GM23338 (cell line): ENCODE results near the gene CTU2. TPM values are rescaled to one million over a fixed set of nuclear protein-coding genes. Genes with fewer than 3 reads are reported as not detected.

Experiments used
- ATAC-seq: fragments of 200-7000 bp; cut with Tn5 transposase; 3 replicates; pipeline ENCODE4 v1.9.1; 2020
- DNase-seq: peaks from one replicate; pipeline ENCODE4 v3.0.0-alpha.2; 2015; ENCODE audit warnings: low spot score
- H2AFZ ChIP-seq: fragments of 200-600 bp; sonication (generic); 2 replicates; pipeline ENCODE4 v1.8.0; 2016; ENCODE audit warnings: antibody characterized with exemption, mild to moderate bottlenecking, moderate library complexity
- H3F3A ChIP-seq: fragments of 200-600 bp; sonication (generic); replicated peaks from 2 replicates; pipeline ENCODE4 v1.8.0; 2017; ENCODE audit warnings: antibody characterized with exemption, mixed run types, low read depth
- H3K27ac ChIP-seq: fragments of 200-600 bp; sonication (generic); 2 replicates; pipeline ENCODE4 v1.6.1; 2016; ENCODE audit warnings: low read depth
- H3K27me3 ChIP-seq: fragments of 200-600 bp; sonication (generic); 2 replicates; pipeline ENCODE4 v1.8.0; 2016; ENCODE audit warnings: mild to moderate bottlenecking, mixed run types, moderate library complexity; ENCODE audit not compliant: insufficient read depth
- H3K36me3 ChIP-seq: fragments of 200-600 bp; sonication (generic); 2 replicates; pipeline ENCODE4 v1.8.0; 2016; ENCODE audit warnings: mild to moderate bottlenecking; ENCODE audit not compliant: insufficient read depth
- H3K4me1 ChIP-seq: fragments of 200-600 bp; sonication (generic); 2 replicates; pipeline ENCODE4 v1.8.0; 2016; ENCODE audit warnings: mild to moderate bottlenecking, moderate library complexity; ENCODE audit not compliant: insufficient read depth
- H3K4me2 ChIP-seq: fragments of 200-600 bp; sonication (generic); 2 replicates; pipeline ENCODE4 v1.7.1; 2017; ENCODE audit warnings: mixed run types
- H3K4me3 ChIP-seq: fragments of 200-600 bp; sonication (generic); 2 replicates; pipeline ENCODE4 v1.6.1; 2016; ENCODE audit warnings: mixed run types
- H3K79me2 ChIP-seq: fragments of 200-600 bp; sonication (generic); replicated peaks from 2 replicates; pipeline ENCODE4 v1.8.0; 2017; ENCODE audit warnings: mild to moderate bottlenecking; ENCODE audit not compliant: insufficient read depth
- H3K9me2 ChIP-seq: fragments of 200-600 bp; sonication (generic); 2 replicates; pipeline ENCODE4 v1.8.0; 2017; ENCODE audit not compliant: insufficient read depth
- H4K20me1 ChIP-seq: fragments of 200-600 bp; sonication (generic); replicated peaks from 2 replicates; pipeline ENCODE4 v1.8.0; 2017; ENCODE audit warnings: mild to moderate bottlenecking; ENCODE audit not compliant: insufficient read depth
- H3K27ac Mint-ChIP-seq: 2 replicates; pipeline ENCODE4 v1.8.0; 2020; ENCODE audit warnings: inconsistent platforms, mild to moderate bottlenecking, moderate library complexity, mixed read lengths
- H3K27me3 Mint-ChIP-seq: 3 replicates; pipeline ENCODE4 v1.8.0; 2022; ENCODE audit warnings: low read depth, mild to moderate bottlenecking, moderate library complexity, mixed read lengths, inconsistent platforms; ENCODE audit not compliant: insufficient read depth, poor library complexity
- H3K36me3 Mint-ChIP-seq: 3 replicates; pipeline ENCODE4 v1.8.0; 2021; ENCODE audit warnings: low read depth, mild to moderate bottlenecking, inconsistent platforms, moderate library complexity, mixed read lengths
- H3K4me1 Mint-ChIP-seq: 3 replicates; pipeline ENCODE4 v1.8.0; 2020; ENCODE audit warnings: mild to moderate bottlenecking, inconsistent platforms, mixed read lengths
- H3K4me3 Mint-ChIP-seq: 3 replicates; pipeline ENCODE4 v1.8.0; 2021; ENCODE audit warnings: moderate library complexity, mild to moderate bottlenecking, inconsistent platforms, mixed read lengths
- H3K9me3 Mint-ChIP-seq: 3 replicates; pipeline ENCODE4 v1.8.0; 2020; ENCODE audit warnings: moderate library complexity, mild to moderate bottlenecking, inconsistent platforms, mixed read lengths
- CTCF ChIP-seq, 2 experiments: fragments of 200-600 bp in 1 of 2; sonication (generic) in 1 of 2; conservative IDR thresholded peaks; 2 replicates each; pipeline versions ENCODE4 v1.5.1 to v1.6.1; 2016 to 2017; ENCODE audit warnings: antibody characterized with exemption in 2 of 2, low read depth in 2 of 2, mild to moderate bottlenecking in 2 of 2, moderate library complexity in 1 of 2
- EZH2 ChIP-seq: fragments of 200-600 bp; sonication (generic); IDR thresholded peaks from one replicate; pipeline ENCODE4 v1.8.0; 2017; ENCODE audit warnings: antibody characterized with exemption, mild to moderate bottlenecking, low read depth; ENCODE audit not compliant: unreplicated experiment
- EZH2phosphoT487 ChIP-seq: fragments of 200-600 bp; sonication (generic); IDR thresholded peaks from one replicate; pipeline ENCODE4 v1.8.1; 2018; ENCODE audit warnings: antibody characterized with exemption; ENCODE audit not compliant: unreplicated experiment
- JUNB ChIP-seq: IDR thresholded peaks from one replicate; pipeline ENCODE4 v1.6.1; 2016; ENCODE audit warnings: antibody characterized with exemption; ENCODE audit not compliant: unreplicated experiment
- NANOG ChIP-seq: IDR thresholded peaks from 2 replicates; pipeline ENCODE4 v1.6.1; 2016; ENCODE audit warnings: antibody characterized with exemption, borderline replicate concordance
- ZNF114 ChIP-seq: fragments of 250-450 bp; sonication (Bioruptor Pico); IDR thresholded peaks from 2 replicates; pipeline ENCODE4 v1.5.0; 2020; ENCODE audit warnings: mild to moderate bottlenecking, moderate library complexity
- ZNF462 ChIP-seq: fragments of 250-450 bp; sonication (Bioruptor Pico); IDR thresholded peaks from 2 replicates; pipeline ENCODE4 v1.5.0; 2020; ENCODE audit warnings: mild to moderate bottlenecking, moderate library complexity
- polyA plus RNA-seq: library from polyadenylated mRNA; unstranded; fragments of >200 nt; fragmentation: Nextera tagmentation; extraction: Ambion mirVana; gene quantifications from 2 replicates; pipeline ENCODE4 v1.2.1, GENCODE V29; 2016
- total RNA-seq: library from RNA; depleted of rRNA; stranded (reverse); fragments of >200 nt; shearing (Covaris generic); gene quantifications from 2 replicates; pipeline ENCODE4 v1.2.3, GENCODE V29; 2014

CTU2 gene
- total and polyA plus RNA-seq, 2 experiments from 2014 or later: 22.3 to 25.7 TPM

GRCh38 chr16:88726981-88727380, 20.7 kb downstream of the CTU2 start:
- peaks cover 12% of the 10 kb centered on the region for H3K36me3 Mint-ChIP-seq
- no peaks in the 10 kb centered on the region for H3K27me3 ChIP-seq
- H3K4me3 ChIP-seq: no peak overlapping the region
- no peaks in the 10 kb centered on the region for H3K36me3 ChIP-seq
- ATAC-seq (no peak), DNase-seq (no peak)
- TF ChIP-seq ZNF462 (CRISPR knock-in tag): no peak
- TF ChIP-seq EZH2phosphoT487: no peak
- TF ChIP-seq NANOG: no peak
- no peak for TF ChIP-seq EZH2
- H3K27ac Mint-ChIP-seq: no peak overlapping the region
- H3K4me3 Mint-ChIP-seq: no peak overlapping the region
- H3K9me2 ChIP-seq: no peaks in the 10 kb centered on the region
- no peak overlapping the region for H3K27ac ChIP-seq
- H3F3A ChIP-seq: no peaks in the 10 kb centered on the region
- no peaks in the 10 kb centered on the region for H3K79me2 ChIP-seq
- no peak overlapping the region for H3K4me2 ChIP-seq
- H4K20me1 ChIP-seq: no peaks in the 10 kb centered on the region
- H3K9me3 Mint-ChIP-seq: no peaks in the 10 kb centered on the region
- H3K4me1 ChIP-seq: no peaks in the 10 kb centered on the region
- no peaks in the 10 kb centered on the region for H3K4me1 Mint-ChIP-seq
- H3K27me3 Mint-ChIP-seq: peaks cover 21% of the 10 kb centered on the region
- H2AFZ ChIP-seq: no peak overlapping the region

GRCh38 chr16:88727871-88728270, 21.6 kb downstream of the CTU2 start:
- Histone ChIP-seq H3K4me1 (no peaks in the 10 kb centered on the region), H3K27me3 (no peaks in the 10 kb centered on the region), H3K79me2 (no peaks in the 10 kb centered on the region), H3K4me3 (no peak overlapping the region), H3F3A (no peaks in the 10 kb centered on the region), H2AFZ (no peak overlapping the region), H4K20me1 (no peaks in the 10 kb centered on the region), H3K4me2 (no peak overlapping the region), H3K27ac (no peak overlapping the region), H3K36me3 (no peaks in the 10 kb centered on the region), H3K9me2 (no peaks in the 10 kb centered on the region)
- Mint-ChIP-seq H3K27ac (no peak overlapping the region), H3K4me3 (no peak overlapping the region), H3K36me3 (peaks cover 12% of the 10 kb centered on the region), H3K27me3 (peaks cover 21% of the 10 kb centered on the region), H3K4me1 (no peaks in the 10 kb centered on the region), H3K9me3 (no peaks in the 10 kb centered on the region)
- DNase-seq (no peak), ATAC-seq (no peak)
- TF ChIP-seq NANOG (no peak), ZNF114 (CRISPR knock-in tag) (no peak), CTCF (conservative IDR thresholded peaks at IDR 0.05; ENCODE audit: low read depth in 2 of 2) (no peak), JUNB (no peak)
